ENCODE measurements around the gene TNFRSF19. TPM values are rescaled to one million over a fixed set of nuclear protein-coding genes. Genes with fewer than 3 reads are reported as not detected.

The TNFRSF19 gene
- total and polyA plus RNA-seq, 2 of the 8 experiments (the other 6 are each of a cell fraction or from before 2014, with no cell fraction given): 0.50 to 0.95 TPM

- TF ChIP-seq CHD7 (IDR thresholded peaks at IDR 0.05; ENCODE audit: insufficient replicate concordance, low read length): no peak
- TF ChIP-seq FOSL1 (IDR thresholded peaks at IDR 0.05; ENCODE audit: insufficient read depth, low read depth, low read length): no peak
- no peak for TF ChIP-seq EGR1 (IDR thresholded peaks at IDR 0.05; ENCODE audit: borderline replicate concordance, low read depth, low read length)
- no peak for TF ChIP-seq SP2 (IDR thresholded peaks at IDR 0.05; ENCODE audit: low read length)
- no peak for TF ChIP-seq BCL11A (IDR thresholded peaks at IDR 0.05; ENCODE audit: low read depth in 2 of 2, low read length in 2 of 2)
- no peak for TF ChIP-seq CEBPB (IDR thresholded peaks at IDR 0.05; ENCODE audit: low read depth, low read length)
- no peak for TF ChIP-seq POLR2A (IDR thresholded peaks at IDR 0.05; ENCODE audit: control extremely low read depth in 1 of 2, low read depth in 2 of 2, low read length in 2 of 2)
- no peak for TF ChIP-seq GTF2F1 (IDR thresholded peaks at IDR 0.05; ENCODE audit: borderline replicate concordance, low read depth, low read length)
These were observed 82.9 kb downstream of the TNFRSF19 start (continued) for GRCh38 chr13:23652909-23653726.
